Measurements from ENCODE around the gene NMBR. TPM values are rescaled to one million over a fixed set of nuclear protein-coding genes. Genes with fewer than 3 reads are reported as not detected.

The NMBR gene
- total RNA-seq, 1 experiment from 2014 or later, result 0.35 TPM

DNA sequence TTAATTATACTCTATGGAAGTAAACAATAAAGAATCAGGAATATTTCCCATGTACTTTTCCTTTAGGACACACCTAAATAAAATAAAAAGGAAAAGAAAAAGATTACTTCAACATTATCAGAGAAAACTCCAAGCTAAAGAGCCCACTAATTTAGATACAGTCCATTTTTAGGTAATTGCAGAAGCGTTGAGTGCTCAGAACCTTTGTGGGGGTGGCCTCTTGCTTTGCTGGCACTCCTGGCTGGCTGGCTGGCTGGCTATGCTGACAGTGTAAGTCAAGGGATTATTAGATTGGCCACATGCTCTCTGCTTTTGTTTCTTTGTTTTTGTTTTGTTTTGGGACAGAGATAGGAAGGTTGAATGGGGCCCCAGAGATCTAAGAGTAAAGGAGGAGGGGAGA, 14.3 kb downstream of the NMBR start, which contains the start of gene GJE1:
TSS of gene GJE1 (plus strand) at position 301 of the 400 bp plus-strand sequence. CDS start 234 bp downstream, outside the sequence.
- no peaks in the 10 kb centered on the region for H4K20me1 ChIP-seq (ENCODE audit: insufficient read depth)
- no peak for TF ChIP-seq EZH2 (IDR thresholded peaks at IDR 0.05; ENCODE audit: low read depth)
- TF ChIP-seq, protein P1, sequence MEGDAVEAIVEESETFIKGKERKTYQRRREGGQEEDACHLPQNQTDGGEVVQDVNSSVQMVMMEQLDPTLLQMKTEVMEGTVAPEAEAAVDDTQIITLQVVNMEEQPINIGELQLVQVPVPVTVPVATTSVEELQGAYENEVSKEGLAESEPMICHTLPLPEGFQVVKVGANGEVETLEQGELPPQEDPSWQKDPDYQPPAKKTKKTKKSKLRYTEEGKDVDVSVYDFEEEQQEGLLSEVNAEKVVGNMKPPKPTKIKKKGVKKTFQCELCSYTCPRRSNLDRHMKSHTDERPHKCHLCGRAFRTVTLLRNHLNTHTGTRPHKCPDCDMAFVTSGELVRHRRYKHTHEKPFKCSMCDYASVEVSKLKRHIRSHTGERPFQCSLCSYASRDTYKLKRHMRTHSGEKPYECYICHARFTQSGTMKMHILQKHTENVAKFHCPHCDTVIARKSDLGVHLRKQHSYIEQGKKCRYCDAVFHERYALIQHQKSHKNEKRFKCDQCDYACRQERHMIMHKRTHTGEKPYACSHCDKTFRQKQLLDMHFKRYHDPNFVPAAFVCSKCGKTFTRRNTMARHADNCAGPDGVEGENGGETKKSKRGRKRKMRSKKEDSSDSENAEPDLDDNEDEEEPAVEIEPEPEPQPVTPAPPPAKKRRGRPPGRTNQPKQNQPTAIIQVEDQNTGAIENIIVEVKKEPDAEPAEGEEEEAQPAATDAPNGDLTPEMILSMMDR (conservative IDR thresholded peaks at IDR 0.05), result no peak
- no peaks in the 10 kb centered on the region for H3K4me1 ChIP-seq (replicated peaks; ENCODE audit: insufficient read depth)
- H3K4me3 ChIP-seq, result no peak within 1 kb of the TSS
- CTCF ChIA-PET, result no interaction called here
- no peaks in the 10 kb centered on the region for H3K36me3 ChIP-seq (ENCODE audit: low read depth)
- no peak for DNase-seq
- no peak within 1 kb of the TSS for H3K4me2 ChIP-seq
- H3K9me2 ChIP-seq (ENCODE audit: insufficient read depth), result no peaks in the 10 kb centered on the region
- POLR2A ChIA-PET (ENCODE audit: unreplicated experiment), result no interaction called here
- H3K27me3 ChIP-seq (ENCODE audit: insufficient read depth, low read depth), result no peaks in the 10 kb centered on the region
- no peaks in the 10 kb centered on the region for H3F3A ChIP-seq (ENCODE audit: insufficient read depth, low read depth)
- no peak within 1 kb of the TSS for H2AFZ ChIP-seq
- H3K79me2 ChIP-seq (ENCODE audit: low read depth), result no peaks in the 10 kb centered on the region
- H3K27ac ChIP-seq, result no peak within 1 kb of the TSS
- intact Hi-C loops (cut with micrococcal nuclease; ENCODE audit: unreplicated experiment), result no loop called here
- no peaks in the 10 kb centered on the region for H3K9me3 ChIP-seq (ENCODE audit: insufficient read depth, low read depth)
- no TSS peak for BruUV-seq (replicated peaks)

DNA sequence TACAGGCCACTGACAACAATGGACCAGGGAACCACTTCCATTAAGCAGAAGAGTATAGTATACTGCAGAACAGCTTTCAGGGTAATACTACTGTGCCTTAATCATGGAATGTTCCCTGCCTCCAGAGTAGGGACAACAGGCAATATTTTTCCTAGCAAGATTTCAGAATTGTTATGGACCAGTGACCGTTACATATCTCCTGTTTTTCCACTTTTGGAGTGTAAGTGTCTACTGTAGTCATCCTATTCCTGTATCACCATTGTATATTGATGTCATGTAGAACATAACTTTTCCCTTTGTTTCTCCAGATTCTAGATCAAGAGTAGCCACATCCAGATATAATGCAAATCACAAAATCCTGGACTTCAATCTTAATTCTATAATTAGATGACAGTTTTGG, 16.1 kb downstream of the NMBR start:
- no peak for TF ChIP-seq EZH2 (IDR thresholded peaks at IDR 0.05; ENCODE audit: low read depth)
- TF ChIP-seq, protein P1 (conservative IDR thresholded peaks at IDR 0.05), result no peak
- BruUV-seq (replicated peaks), result no TSS peak
- no peak overlapping the region for H3K4me2 ChIP-seq
- no peak overlapping the region for H3K27ac ChIP-seq
- no peaks in the 10 kb centered on the region for H3K27me3 ChIP-seq (ENCODE audit: insufficient read depth, low read depth)
- ChIA-PET CTCF (no interaction called here), POLR2A (ENCODE audit: unreplicated experiment) (no interaction called here)
- H3K9me2 ChIP-seq (ENCODE audit: insufficient read depth), result peaks cover 2% of the 10 kb centered on the region; the same call in 1 of the 2 replicates
- no peaks in the 10 kb centered on the region for H3K79me2 ChIP-seq (ENCODE audit: low read depth)
- no peaks in the 10 kb centered on the region for H3K4me1 ChIP-seq (replicated peaks; ENCODE audit: insufficient read depth)
- H2AFZ ChIP-seq, result no peak overlapping the region
- H3K4me3 ChIP-seq, result no peak overlapping the region
- no peak for DNase-seq
- no peaks in the 10 kb centered on the region for H3F3A ChIP-seq (ENCODE audit: insufficient read depth, low read depth)
- H3K9me3 ChIP-seq (ENCODE audit: insufficient read depth, low read depth), result no peaks in the 10 kb centered on the region
- intact Hi-C loops (cut with micrococcal nuclease; ENCODE audit: unreplicated experiment), result no loop called here
- no peaks in the 10 kb centered on the region for H3K36me3 ChIP-seq (ENCODE audit: low read depth)
- H4K20me1 ChIP-seq (ENCODE audit: insufficient read depth), result no peaks in the 10 kb centered on the region

DNA sequence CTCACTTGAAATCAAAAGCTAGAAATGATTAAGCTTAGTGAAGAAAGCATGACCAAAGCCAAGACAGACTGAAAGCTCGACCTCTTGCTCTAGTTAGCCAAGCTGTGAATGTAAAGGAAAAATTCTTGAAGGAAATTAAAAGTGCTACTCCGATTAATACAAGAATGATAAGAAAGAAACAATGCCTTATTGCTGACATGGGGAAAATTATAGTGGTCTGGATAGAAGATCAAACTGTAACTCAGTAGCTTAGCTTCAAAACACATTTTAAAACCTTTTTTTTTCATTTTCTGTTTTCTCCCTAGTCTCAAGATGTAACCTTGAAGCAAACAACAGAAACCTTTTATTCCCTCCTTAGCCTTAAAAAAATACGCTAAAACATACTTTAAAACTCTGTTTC, 25.6 kb downstream of the NMBR start:
- POLR2A ChIA-PET (ENCODE audit: unreplicated experiment), result interaction anchor here (0.7 kb wide), 1 partner anchor 249 kb away, joined by 6 read pairs; no protein-coding TSS in a partner anchor
- Histone ChIP-seq H3K27me3 (ENCODE audit: insufficient read depth, low read depth) (no peaks in the 10 kb centered on the region), H2AFZ (no peak overlapping the region), H4K20me1 (ENCODE audit: insufficient read depth) (no peaks in the 10 kb centered on the region), H3K9me2 (ENCODE audit: insufficient read depth) (peaks cover 6% of the 10 kb centered on the region; the same call in 1 of the 2 replicates), H3K79me2 (ENCODE audit: low read depth) (no peaks in the 10 kb centered on the region), H3K36me3 (ENCODE audit: low read depth) (no peaks in the 10 kb centered on the region), H3K4me3 (no peak overlapping the region), H3F3A (ENCODE audit: insufficient read depth, low read depth) (no peaks in the 10 kb centered on the region), H3K4me1 (replicated peaks; ENCODE audit: insufficient read depth) (no peaks in the 10 kb centered on the region), H3K4me2 (no peak overlapping the region), H3K9me3 (ENCODE audit: insufficient read depth, low read depth) (no peaks in the 10 kb centered on the region), H3K27ac (no peak overlapping the region)
- TF ChIP-seq, protein P1 (conservative IDR thresholded peaks at IDR 0.05), result no peak
- TF ChIP-seq EZH2 (IDR thresholded peaks at IDR 0.05; ENCODE audit: low read depth), result no peak
- intact Hi-C loops (cut with micrococcal nuclease; ENCODE audit: unreplicated experiment), result no loop called here
- BruUV-seq (replicated peaks), result no TSS peak
- no peak for DNase-seq
- CTCF ChIA-PET, result no interaction called here
